ENCODE measurements around the gene SQOR.
"Not testable (repeated sequence)": the region's sequence is repeated elsewhere in the genome, so short reads cannot be mapped to it uniquely, and the experiment has no call there.

Gene SQOR

DNA sequence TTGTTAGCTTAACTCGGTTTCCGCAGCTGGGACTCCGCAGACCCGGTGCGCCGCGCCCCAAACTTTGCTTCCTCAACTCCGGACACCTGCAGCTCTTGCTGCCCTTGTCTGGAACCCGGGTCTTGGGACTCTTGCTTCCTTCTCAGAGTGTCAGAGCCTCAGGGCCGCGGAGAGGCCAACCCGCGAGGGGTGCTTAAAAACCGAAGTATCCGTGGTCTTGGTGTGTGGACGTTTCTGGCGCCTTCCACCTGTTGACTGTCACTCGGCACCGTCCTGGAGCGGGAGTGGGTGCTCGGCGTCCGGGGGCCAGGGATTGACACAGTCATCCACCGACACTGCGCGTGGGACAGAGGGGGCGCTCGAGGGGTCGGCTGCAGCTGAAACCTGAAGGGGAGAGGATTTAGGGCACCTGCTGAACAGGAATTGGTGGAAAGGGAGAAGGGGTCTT is 386 bp downstream of the SQOR start:
- peak; percentile 21 to 74 (median 49) for DNase-seq

DNA sequence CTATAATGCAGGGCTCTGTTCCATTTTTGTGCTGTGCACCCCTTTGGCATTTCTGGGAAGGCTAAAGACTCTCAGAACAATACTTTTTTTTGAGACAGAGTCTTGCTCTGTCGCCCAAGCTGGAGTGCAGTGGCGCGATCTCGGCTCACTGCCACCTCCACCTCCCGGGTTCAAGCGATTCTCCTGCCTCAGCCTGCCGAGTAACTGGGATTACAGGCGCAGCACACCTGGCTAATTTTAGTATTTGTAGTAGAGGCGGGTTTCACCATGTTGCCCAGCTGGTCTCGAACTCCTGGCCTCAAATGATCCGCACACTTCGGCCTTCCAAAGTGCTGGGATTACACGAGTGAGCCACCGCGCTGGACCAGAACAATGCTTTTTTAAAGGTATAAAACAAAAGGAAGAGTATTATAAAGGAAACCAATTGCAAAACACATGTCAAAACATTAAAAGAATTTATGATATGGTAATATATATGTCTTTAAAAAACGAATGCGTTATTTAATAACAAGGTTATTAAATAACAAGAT is 999 bp downstream of the SQOR start:
- no peak for DNase-seq

DNA sequence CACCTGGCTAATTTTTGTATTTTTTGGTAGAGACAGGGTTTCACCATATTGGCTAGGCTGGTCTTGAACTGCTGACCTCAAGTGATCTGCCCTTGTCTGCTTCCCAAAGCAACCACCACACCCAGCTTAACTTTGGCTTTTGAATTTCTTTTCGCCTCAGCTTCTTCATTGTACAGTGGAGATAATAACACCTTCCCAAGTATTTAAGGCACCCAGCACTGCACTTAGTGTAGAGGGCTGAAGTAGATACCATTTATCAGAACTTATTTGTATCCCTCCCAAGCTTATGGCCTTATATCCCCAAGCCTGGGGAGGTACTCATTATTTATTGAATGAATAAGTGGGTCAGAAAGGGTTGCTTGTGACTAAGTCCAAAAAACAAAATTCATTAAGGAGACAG is 2.3 kb downstream of the SQOR start:
- DNase-seq = no peak

DNA sequence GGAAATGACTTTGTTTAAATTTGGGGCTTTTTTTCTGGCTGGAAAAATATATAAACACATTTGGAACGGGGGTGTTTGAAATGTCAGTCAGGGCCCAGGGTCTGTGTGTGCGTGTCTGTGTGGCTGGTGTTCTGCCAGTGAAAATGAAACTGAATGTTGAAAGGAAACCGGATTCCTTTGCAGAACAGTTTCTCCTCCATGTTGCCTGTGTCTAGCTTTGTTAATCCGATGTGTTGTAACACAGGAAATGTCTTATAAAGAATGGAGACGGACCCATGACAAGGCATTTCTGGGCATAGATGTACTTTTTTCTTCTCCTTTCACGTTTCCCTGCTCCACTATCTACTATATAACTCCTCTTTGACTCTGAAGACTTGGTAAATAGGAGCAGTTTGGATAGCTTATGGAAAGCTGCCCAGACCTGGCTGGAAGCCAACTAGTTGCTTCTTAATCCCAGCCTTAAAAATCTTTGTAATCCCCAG is 2.8 kb downstream of the SQOR start:
- peak; percentile 1 to 82 (median 44) for DNase-seq

DNA sequence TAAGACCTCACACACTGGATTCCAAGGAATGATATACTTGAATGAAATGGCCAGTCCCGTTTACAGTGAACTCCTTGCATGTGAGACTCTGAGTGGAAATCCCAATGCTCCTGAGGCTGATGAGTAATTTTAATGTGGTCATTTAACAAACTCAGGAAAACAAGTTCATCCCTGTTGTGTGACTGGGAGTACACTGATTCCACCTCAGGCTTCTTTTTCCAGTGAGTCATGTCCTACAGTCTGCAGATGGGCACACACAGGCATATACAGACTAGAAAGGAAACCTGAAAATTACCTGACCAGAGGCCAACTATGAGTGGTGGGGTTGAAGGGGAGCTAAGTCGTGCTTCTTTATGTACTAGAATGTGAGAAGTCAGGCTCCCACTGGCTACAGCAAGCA is 5.8 kb downstream of the SQOR start:
- DNase-seq = no peak

DNA sequence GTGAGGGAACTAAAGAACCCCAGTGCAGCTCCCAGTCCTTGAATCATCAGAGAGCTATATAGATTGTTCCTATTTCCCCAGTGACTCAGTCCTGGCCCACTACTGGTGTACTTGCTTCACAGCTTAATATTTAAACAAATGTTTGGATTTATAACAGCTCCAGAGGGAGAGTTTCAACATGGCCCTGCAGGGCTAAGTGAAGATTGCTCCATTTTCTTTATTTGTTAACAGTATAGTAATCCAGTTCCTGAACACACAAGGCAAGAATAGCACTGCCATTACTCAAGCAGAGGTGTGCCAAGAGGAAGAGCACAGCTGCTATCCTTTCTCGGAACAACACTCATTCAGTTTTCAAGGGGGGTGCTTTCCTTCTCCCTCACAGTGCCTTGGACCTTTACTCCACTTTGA is 6.5 kb downstream of the SQOR start:
- no peak for DNase-seq

DNA sequence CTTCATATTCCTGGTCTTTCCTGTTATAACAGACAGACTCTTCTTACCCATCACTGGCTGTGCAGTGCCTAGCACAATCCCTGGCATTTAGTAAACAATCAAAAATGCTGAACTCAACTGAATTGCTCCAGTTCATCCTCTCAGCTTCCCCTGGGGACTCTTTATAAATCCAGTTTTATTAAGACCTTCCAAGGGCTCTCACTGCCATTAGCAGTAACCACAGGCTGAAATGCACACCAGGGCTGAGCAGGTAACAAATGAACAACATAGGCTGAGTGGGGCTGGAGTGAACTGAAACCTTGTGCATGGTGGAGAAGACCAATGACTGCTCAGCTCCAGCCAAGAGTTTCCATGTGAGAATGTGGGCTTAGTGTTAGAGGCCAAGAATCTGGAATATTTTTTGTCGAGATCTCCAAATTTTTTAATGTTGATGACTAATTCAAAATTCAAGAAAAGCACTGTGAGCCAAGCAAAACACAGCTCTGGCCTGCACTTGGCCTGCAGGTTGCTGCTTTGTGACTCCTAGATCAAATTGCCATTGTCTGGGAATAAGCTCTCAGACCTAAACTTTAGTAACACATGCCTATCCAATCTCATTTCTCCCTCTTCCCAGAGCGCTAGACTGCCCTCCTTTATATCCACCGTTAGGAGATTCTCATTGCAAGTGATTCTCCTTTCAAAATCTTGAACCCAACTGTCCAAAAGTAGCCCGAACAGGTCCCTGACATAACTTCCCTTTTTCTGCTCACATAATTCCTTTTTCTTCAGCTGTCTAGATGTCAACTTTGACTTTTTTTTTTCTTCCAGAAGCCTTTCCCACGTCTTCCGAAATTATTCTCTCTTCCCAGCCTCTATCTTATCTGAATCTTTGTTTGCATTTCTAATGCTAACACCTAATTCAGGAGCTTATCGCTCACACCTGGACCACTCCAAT is 7.4 kb downstream of the SQOR start:
- DNase-seq = no peak

DNA sequence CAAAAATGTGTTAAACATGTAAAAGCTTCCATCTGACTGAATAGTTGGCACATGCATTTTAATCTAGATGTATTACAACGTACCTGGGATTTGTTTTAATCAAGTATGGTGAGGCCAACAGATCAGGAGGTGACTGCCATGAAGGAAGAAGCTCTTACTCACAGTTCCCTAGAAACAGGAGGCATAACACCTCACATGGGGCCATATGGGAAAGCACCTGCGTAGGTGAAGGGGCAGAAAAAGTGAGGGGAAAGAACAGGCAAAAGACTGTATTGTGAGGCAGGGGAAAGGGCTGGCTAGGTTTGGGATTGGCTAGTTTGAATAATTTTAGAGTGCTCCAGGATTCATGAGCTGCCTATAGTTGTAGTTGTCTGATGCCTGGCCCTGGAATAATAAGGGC is 9.6 kb downstream of the SQOR start:
- DNase-seq = no peak

DNA sequence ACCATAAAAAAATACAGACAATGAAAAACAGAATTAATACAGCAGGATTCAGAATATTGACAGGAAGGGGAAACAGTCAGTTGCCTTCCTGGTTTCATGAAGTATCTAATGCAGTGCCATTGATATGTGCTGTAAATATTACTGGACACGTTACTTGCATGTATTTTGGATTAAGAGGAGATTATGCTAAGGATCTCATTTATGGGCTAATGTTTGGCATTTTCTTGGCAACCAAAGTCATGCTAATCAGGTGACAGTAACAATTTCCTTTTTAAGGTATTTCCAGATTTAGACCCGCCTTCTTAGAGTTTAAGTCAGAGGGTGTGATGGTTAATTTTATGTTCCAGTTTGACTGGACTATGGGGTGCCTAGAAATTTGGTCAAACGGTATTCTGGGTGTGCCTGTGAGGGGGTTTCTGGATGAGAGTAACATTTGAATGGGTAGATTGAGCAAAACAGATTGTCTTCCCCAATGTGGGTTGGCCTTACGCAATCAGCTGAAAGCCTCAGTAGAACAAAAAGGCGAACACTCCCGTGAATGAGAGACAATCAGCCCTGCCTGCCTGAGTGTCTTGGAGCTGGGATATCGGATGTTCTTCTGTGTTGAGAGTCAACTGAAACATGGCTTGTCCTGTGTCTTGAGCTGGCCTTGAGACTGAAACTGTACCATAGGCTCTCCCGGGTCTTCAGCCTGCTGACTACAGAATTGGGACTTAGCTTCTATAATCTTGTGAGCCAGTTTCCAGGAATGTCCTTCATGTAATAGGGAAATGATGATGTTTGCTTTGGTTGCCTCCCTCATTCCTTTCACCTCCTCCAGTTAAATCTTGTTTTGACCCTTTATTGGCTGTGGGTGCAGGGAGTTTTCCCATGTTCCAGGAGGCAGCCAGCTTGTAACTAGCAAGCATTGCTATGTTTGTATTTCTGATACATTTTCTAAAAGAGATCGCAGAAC is 10.5 kb downstream of the SQOR start:
- no peak for DNase-seq

DNA sequence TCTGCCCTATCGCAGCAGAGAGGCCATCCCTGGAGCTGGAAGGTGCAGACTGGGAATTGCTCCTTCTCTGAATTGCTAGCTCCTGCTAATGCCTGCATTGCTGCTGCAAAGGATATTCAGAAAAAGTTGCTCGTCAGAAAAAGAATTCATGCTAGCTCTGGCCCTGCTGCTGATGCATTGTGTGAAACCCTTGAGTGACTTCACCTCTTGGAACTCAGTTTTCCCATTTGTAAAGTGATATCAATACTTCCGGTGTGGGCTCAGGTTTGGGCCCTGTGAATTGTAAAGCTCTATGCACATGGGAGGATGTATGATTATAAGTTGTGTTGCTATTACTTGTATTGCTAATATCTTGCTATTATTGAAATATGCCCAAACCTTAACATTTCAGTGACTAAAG is 11.4 kb downstream of the SQOR start:
- no peak for DNase-seq

DNA sequence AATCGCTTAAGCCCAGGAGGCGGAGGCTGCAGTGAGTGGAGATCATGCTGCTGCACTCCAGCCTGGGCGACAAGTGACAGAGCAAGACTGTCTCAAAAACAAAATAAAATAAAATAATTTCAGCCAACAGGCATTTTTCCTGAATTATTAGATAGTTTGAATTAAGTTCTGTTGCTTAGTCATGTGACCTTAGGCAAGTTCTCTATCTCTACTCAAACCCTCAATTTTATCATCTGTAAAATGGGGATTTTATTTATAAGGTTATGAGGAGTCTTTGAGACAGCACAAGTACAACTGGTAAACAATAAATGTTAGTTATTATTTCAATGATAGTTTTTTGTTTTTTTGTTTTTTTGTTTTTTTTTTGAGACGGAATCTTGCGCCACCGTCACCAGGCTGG is 13.0 kb downstream of the SQOR start:
- DNase-seq = no peak

DNA sequence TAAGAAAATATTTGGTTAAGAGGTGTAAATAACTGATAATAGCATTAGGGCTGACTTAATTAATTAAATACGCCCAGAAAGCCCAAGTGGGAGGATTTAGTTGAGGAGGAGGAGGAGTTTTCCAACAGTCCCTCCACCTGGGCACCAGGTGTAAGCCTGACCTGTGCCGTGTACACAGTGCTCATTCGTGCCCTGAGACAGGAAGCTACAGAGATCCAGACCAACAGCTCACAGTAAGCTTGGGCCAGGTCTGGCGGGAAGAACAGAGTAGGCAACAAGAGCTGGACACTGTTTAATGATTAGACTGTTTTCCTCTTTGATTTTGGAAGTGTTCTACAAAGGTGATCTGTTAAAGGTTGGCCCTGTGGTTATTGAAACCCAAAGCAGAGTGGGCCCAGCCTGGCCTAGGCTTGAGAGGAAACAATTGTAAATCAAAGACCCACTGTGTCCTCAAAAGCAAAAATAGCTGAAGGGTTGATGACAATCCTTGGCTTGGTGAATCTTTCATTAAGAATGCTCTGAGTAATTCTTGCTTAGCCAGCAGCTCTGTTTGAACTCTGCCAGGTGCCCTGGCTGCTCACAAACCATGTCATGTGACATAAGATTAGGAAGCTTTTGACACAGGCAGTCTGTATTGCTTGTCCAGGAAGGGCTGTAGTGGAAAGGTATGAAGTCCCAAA is 13.8 kb downstream of the SQOR start:
- no peak for DNase-seq

DNA sequence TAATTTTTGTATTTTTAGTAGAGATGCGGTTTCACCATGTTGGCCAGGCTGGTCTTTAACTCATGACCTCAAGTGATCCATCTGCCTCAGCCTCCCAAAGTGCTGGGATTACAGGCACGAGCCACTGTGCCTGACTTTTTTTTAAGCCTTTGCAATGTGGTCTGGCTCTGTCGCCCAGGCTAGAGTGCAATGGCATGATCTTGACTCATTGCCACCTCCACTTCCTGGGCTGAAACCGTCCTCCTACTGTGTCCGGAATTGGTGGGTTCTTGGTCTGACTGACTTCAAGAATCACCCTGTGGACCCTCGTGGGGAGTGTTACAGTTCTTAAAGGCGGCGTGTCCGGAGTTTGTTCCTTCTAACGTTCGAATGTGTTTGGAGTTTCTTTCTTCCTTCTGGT is 15.2 kb downstream of the SQOR start:
- not testable (repeated sequence) for DNase-seq

DNA sequence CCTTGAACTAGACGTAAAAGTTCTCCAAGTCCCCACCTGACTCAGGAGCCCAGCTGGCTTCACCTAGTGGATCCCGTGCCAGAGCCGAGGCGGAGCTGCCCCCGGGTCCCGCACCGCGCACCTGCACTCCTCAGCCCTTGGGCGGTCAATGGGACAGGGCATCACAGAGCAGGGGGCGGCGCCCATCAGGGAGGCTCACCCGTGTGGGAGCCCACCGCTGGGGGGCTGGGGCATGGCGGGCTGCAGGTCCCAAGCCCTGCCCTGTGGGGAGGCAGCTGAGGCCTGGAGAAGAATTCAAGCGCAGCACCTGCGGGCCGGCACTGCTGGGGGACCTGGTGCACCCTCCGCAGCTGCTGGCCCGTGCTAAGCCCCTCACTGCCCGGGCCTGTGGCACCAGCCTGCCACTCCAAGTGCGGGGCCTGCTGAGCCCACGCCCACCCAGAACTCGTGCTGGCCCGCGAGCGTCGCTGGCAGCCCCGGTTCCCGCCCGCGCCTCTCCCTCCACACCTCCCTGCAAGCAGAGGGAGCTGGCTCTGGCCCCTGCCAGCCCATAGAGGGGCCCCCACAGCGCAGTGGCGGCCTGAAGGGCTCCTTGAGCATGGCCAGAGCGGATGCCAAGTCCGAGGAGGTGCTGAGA is 16.2 kb downstream of the SQOR start:
- DNase-seq = no peak

DNA sequence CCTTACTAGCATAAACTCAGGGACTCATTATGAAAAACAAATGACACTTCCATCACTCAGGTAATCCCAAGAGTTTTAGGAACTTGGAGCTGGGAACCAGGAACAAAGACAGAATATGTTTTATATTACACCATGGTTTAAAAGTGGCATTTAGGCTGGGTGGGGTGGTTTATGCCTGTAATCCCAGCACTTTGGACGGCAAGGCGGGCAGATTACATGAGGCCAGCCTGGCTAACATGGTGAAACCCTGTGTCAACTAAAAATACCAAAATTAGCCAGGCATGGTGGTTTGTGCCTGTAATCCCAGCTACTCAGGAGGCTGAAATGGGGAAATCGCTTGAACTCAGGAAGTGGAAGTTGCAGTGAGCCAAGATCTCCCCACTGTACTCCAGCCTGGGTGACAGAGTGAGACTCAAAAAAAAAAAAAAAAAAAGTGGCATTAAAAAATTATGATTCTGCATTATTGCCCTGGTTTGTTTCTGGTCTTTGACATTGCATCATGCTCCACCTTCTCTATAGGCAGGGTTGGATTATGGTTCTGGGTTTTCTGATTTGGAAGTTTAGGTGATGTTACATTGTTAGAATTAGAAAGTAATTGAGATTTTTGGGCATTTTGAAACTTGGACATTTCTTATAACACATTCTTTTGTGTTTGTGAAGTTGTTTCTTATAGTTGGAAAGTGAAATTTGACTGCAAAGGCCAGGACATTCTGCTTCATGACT is 19.0 kb downstream of the SQOR start:
- DNase-seq = no peak

DNA sequence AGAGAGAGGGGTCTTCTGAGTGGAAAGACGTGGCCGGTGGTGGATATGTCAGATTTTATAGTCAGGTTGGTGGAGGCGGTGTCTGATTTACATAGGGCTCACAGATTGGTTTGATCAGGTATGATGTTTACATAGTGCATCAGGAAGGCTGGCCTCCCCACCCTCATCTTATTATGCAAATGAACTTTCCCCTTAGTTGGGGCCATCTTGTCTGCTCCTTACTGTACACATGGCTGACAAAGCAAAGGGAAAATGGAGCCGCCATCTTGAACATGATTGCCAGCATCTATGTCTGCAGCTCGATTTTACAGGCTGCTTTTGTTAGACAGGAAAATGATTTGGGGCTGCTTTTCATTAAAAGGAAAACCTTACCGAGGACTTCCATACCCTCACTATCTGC is 19.9 kb downstream of the SQOR start:
- no peak for DNase-seq

DNA sequence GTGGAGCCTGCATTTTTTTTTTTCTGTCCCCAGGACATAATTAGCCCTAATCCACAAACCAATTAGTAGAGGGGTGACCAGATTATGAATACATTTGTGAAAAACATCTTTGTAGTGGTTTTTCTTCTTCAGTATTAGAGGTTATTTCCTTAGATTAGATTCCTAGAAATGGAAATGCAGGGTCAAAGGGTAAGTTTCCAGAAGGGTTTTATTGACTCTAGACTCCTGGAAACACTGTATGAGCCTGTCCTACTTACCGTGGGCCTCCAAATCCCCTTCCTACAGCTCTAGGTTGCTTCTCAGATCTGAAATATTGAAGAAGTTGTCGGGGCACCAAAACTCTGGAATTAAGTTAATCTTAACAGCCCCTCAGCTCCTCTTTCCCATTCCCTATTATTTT is 22.4 kb downstream of the SQOR start:
- DNase-seq = no peak

DNA sequence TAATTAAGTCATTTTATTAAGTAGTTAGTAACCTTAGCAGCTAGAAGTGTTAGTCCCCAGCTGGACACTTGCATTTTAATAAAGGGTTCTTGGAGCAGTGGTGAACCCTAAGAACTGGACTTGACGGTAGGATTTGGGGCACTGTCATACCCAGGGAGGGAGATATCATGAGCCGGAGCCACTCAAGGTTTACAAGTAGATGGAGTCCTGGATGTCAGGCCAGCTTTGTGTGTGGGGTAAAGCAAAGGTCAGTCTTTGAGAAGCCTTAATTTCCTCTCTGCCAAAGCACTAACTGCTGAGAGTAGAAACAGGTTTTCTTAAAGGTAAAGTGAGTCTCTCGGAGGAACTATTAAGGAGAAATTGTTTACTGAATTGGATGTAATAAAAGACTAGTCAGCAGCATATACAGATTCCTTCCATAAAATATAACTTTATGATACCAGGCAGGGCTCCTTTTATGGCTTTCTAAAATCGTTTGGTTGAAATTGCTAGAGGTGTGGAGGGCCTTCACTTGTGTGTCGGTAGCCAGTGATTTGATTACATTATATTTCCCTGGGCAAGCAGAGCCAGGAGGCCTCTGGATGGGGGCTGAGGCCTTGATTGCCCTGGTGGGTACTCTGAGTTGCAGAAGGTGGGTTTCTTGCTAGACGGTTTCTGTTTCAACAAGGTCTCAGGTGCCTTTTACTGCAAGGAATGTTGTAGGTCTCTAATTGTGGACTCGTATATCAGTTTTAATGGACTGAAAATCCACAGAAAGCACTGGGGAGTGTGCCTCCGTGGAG is 23.1 kb downstream of the SQOR start:
- no peak for DNase-seq

DNA sequence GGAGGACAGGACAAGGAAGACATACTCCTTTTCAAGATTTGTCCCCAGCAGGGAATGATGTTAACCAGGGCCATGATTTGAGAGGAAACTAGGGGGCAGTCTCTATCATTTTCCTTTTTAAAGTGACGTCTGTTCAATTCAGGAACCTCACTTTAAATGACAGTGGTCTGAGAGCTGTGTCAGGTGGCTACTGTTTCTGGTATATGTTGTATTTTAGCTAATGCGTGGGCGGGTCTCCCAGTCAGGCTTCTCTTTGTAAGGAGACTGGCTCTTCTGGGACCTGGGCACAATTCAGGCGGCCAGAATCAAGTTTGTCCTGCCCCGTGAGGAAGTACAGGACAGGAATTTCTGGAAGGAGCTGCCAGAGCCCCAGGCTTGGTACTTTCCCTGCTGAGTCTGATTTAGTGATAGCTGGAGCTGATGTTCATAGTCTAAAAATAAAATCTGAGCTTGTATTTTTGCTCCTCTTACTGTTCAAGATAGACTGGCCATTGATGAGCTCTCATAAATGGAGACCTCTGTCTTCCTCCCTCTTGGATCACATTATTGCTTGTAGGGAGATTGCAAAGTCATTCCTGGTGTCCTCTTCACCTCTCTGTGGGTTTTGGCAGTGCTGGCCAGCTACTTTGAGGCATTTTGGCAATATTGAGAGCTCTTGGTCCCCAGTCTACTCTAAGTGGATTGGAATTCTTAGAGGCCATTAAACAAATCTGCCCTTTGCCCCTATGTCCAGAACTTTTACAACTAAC is 25.6 kb downstream of the SQOR start:
- DNase-seq = no peak

DNA sequence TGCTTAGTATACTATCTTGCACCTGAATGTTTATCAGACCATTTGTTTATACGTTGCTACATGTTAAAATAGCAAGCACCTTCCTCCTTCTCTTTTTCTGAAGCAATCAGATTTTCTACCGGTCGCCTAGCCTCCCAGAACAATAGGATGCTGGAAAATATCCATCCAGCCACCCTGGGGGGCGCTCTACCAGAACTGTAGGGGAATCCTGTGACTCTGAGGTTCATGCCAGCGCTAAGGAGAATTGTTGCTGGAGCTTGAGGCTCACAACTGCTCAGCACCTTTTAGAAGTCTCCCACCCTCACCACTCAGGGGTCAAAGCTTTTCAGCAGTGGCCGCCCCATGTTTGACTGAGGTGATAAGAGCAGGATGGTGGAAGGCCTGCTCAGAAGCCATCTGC is 27.5 kb downstream of the SQOR start:
- no peak for DNase-seq

Measured in stimulated activated naive CD4-positive, alpha-beta T cell (primary cell).